A673 (cell line): Measurements from ENCODE around the gene ARHGEF40.

ENCODE experiments used
- CTCF ChIP-seq: fragments of 300-800, 200-600 bp; sonication (generic); conservative IDR thresholded peaks from 2 replicates; pipeline ENCODE4 v1.5.1; 2017; ENCODE audit warnings: low read depth, mild to moderate bottlenecking, antibody characterized with exemption, low read length, moderate library complexity, mixed read lengths
- EZH2 ChIP-seq: fragments of 200-600 bp; sonication (generic); IDR thresholded peaks from 2 replicates; pipeline ENCODE4 v1.6.1; 2017; ENCODE audit warnings: borderline replicate concordance, low read depth, mild to moderate bottlenecking, mixed read lengths, antibody characterized with exemption, low read length; ENCODE audit not compliant: poor library complexity, severe bottlenecking

- TF ChIP-seq CTCF (no peak), EZH2 (no peak)
Measured at GRCh38 chr14:21072031-21072473, 1.9 kb downstream of the ARHGEF40 start.
